Pancreas (tissue), 10 donors: ENCODE measurements around the gene KCNB1. TPM values are rescaled to one million over a fixed set of nuclear protein-coding genes. Genes with fewer than 3 reads are reported as not detected.

Experiments
- ATAC-seq, 4 donors: fragments of 200-7000 bp; cut with Tn5 transposase; one replicate each; pipeline versions ENCODE4 v1.8.0 to v1.9.1; 2020; ENCODE audit warnings: mild to moderate bottlenecking in 4 of 4, moderate library complexity in 4 of 4
- DNase-seq, 6 donors: peaks; one replicate each; pipeline ENCODE4 v3.0.0-alpha.2; 2020
- FAIRE-seq: peaks from 2 replicates; lab custom pipeline; 2012; peaks lifted over from hg19 to GRCh38; lab: Jason Lieb, UNC
- H3K27ac ChIP-seq, 4 donors: fragments of 200-600 bp; sonication (generic); 1 replicate in 3 of 4; 2 replicates in 1 of 4; pipeline versions ENCODE4 v1.5.0 to v1.8.0; 2020
- H3K27me3 ChIP-seq, 4 donors: fragments of 200-600 bp; one replicate each; pipeline ENCODE4 v1.8.0; 2021
- H3K36me3 ChIP-seq, 3 donors: fragments of 200-600 bp; sonication (generic) in 1 of 3; one replicate each; pipeline versions ENCODE4 v1.5.0 to v1.8.0; 2020 to 2021
- H3K4me1 ChIP-seq, 3 donors: fragments of 200-600 bp; one replicate each; pipeline ENCODE4 v1.8.0; 2021
- H3K4me3 ChIP-seq, 4 donors: fragments of 200-600 bp; sonication (generic) in 2 of 4; one replicate each; pipeline versions ENCODE4 v1.5.0 to v1.8.0; 2020 to 2021
- H3K9me3 ChIP-seq, 4 donors: fragments of 200-600 bp; one replicate each; pipeline ENCODE4 v1.8.0; 2021
- CTCF ChIP-seq, 4 donors: fragments of 200-600 bp; sonication (generic) in 3 of 4; IDR thresholded peaks; one replicate each; pipeline versions ENCODE4 v1.5.0 to v1.8.0; 2021; ENCODE audit warnings: antibody characterized with exemption in 4 of 4
- WGBS, 2 donors: extraction: QIAGEN DNeasy Blood & Tissue Kit; methylation state at CpG; one replicate each; pipeline ENCODE4 v1.1.7; 2013; 5-methylcytosine and 5-hydroxymethylcytosine counted together
- intact Hi-C, 3 donors: fragments of 100-400 bp; cut with DNase I; formaldehyde crosslinking; loops; one replicate each; pipeline versions ENCODE4 v1.11.1 to v1.14.2; 2022
- polyA plus RNA-seq, 2 donors: library from polyadenylated mRNA; stranded (reverse); fragments of 200-250 nt; gene quantifications; one replicate each; pipeline ENCODE4 v1.2.3, GENCODE V29; 2013
- total RNA-seq, 6 donors: library from RNA; stranded (reverse); fragmentation: NEBNext Ultra II Directional in 4 of 6; extraction: Animal tissue kit (Norgen Biotek cat#: 25700) in 4 of 6; gene quantifications; one replicate each; pipeline versions ENCODE4 v1.2.1 to v1.2.4, GENCODE V29; 2021 to 2023
- donor health status: healthy with polysubstance abuse.
- donor health status: DM: no; HTN: no; CAD: no; lungs with moderate emphysema.
- donor health status: DM: no; HTN: no; CAD: no.
- donor health status: control.
- donor health status: control.
- donor health status: Bipolar disorder and iron deficiency.
- donor health status: DM: yes; HTN: yes; CAD: no.
- donor health status: DM: no; HTN: no; CAD: no.
- donor health status: DM: no; HTN: no; CAD: no.
- donor health status: DM: yes; HTN: yes; CAD: no.

The KCNB1 gene
- total and polyA plus RNA-seq, 8 donors = 0.28 to 2.5 (median 0.31) TPM

- Histone ChIP-seq H3K4me3 (no peak overlapping the region), H3K27ac (no peak overlapping the region), H3K36me3 (no peaks in the 10 kb centered on the region), H3K9me3 (no peaks in the 10 kb centered on the region), H3K27me3 (no peaks in the 10 kb centered on the region), H3K4me1 (no peaks in the 10 kb centered on the region)
- intact Hi-C loops = no loop called here
- DNase-seq (no peak), ATAC-seq (no peak), FAIRE-seq (no peak)
- TF ChIP-seq CTCF (IDR thresholded peaks at IDR 0.05) = no peak
- 69 to 80% methylated on average over 4 of the region's 4 CpGs for WGBS, 2 donors
These were observed 38.9 kb upstream of the KCNB1 start for GRCh38 chr20:49521356-49521755.

GRCh38 chr20:49519777-49520359 lies 37.4 kb upstream of the KCNB1 start:
- ATAC-seq (no peak), DNase-seq (no peak), FAIRE-seq (no peak)
- H3K9me3 ChIP-seq = no peaks in the 10 kb centered on the region
- no peak overlapping the region for H3K27ac ChIP-seq
- no peak overlapping the region for H3K4me3 ChIP-seq
- WGBS, 2 donors = 81 to 83% methylated on average over 5 of the region's 5 CpGs
- H3K4me1 ChIP-seq = no peaks in the 10 kb centered on the region
- H3K27me3 ChIP-seq = no peaks in the 10 kb centered on the region
- intact Hi-C loops = loop anchor here in 1 of 3 donors (10.0 kb wide), 1 partner anchor 185 kb away; no protein-coding TSS in a partner anchor
- no peaks in the 10 kb centered on the region for H3K36me3 ChIP-seq
- TF ChIP-seq CTCF (IDR thresholded peaks at IDR 0.05) = no peak

DNA sequence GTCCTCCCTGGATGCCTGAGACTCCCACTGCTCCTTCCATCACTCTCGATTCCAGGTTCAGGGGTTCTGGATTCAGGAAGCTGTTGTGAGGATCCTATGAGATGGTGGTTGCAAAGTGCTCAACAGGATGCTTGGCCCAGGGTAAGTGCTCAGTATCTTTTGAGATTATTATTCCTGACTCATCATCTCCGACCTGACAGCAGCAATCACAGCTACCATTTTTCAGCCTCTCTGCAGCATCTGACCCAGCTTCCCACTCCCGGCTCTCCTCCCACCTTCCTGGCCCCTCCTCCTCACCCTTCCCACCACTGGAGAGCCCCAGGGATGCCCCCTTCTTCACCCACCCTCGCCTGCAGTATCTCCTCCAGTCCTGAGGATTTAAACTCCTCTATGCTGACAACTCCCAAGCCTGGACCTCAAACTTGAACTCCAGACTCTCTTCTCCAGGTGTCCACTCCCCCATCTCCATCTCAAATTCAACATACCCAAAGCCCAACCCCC lies 36.8 kb upstream of the KCNB1 start:
- TF ChIP-seq CTCF (IDR thresholded peaks at IDR 0.05) = no peak
- H3K27ac ChIP-seq = no peak overlapping the region
- H3K36me3 ChIP-seq = no peaks in the 10 kb centered on the region
- no peaks in the 10 kb centered on the region for H3K27me3 ChIP-seq
- H3K4me1 ChIP-seq = no peaks in the 10 kb centered on the region
- no peaks in the 10 kb centered on the region for H3K9me3 ChIP-seq
- DNase-seq (no peak), ATAC-seq (no peak), FAIRE-seq (no peak)
- intact Hi-C loops = loop anchor here in 1 of 3 donors (10.0 kb wide), 1 partner anchor 184 kb away; no protein-coding TSS in a partner anchor
- WGBS, 2 donors = 45 to 58% methylated on average over 4 of the region's 4 CpGs
- H3K4me3 ChIP-seq = no peak overlapping the region

- Histone ChIP-seq H3K4me3 (no peak overlapping the region), H3K27me3 (no peaks in the 10 kb centered on the region), H3K4me1 (no peaks in the 10 kb centered on the region), H3K9me3 (no peaks in the 10 kb centered on the region), H3K27ac (no peak overlapping the region), H3K36me3 (no peaks in the 10 kb centered on the region)
- FAIRE-seq = no peak
- intact Hi-C loops = loop anchor here in 1 of 3 donors (10.0 kb wide), 1 partner anchor 184 kb away; no protein-coding TSS in a partner anchor
- 61 to 72% methylated on average over 5 of the region's 5 CpGs for WGBS, 2 donors
- no peak for DNase-seq
- ATAC-seq = no peak
- no peak for TF ChIP-seq CTCF (IDR thresholded peaks at IDR 0.05)
These were observed 36.1 kb upstream of the KCNB1 start for GRCh38 chr20:49518576-49518975.

GRCh38 chr20:49517805-49518100 lies 35.3 kb upstream of the KCNB1 start:
- 78 to 86% methylated on average over 4 of the region's 4 CpGs for WGBS, 2 donors
- no peak for FAIRE-seq

More at GRCh38 chr20:49517805-49518100, 35.3 kb upstream of the KCNB1 start:
- DNase-seq = no peak
- no peaks in the 10 kb centered on the region for H3K36me3 ChIP-seq
- ATAC-seq = no peak
- no peak overlapping the region for H3K4me3 ChIP-seq
- TF ChIP-seq CTCF (IDR thresholded peaks at IDR 0.05) = no peak
- H3K4me1 ChIP-seq = no peaks in the 10 kb centered on the region
- intact Hi-C loops = loop anchor here in 1 of 3 donors (10.0 kb wide), 1 partner anchor 183 kb away; no protein-coding TSS in a partner anchor
- no peaks in the 10 kb centered on the region for H3K27me3 ChIP-seq
- no peak overlapping the region for H3K27ac ChIP-seq
- H3K9me3 ChIP-seq = no peaks in the 10 kb centered on the region
